Measurements from ENCODE around the gene UTY.
"Not testable (repeated sequence)": the region's sequence is repeated elsewhere in the genome, so short reads cannot be mapped to it uniquely, and the experiment has no call there.

The UTY gene

DNA sequence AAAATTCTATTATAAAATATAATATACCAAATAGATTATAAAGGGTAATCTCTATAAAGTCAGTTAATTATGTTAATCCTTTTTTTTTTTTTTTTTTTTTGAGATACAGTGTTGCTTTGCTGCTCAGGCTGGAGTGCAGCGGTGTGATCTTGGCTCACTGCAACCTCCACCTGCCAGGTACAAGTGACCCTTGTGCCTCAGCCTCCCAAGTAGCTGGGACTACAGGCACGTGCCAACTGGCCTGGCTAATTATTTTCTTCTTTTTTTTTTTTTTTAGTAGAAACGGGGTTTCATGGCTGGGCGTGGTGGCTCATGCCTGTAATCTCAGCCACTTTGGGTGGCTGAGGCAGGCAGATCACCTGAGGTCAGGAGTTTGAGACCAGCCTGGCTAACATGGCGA lies 141.9 kb downstream of the UTY start:
- no peak for DNase-seq
- intact Hi-C loops (cut with DNase I), result no loop called here

DNA sequence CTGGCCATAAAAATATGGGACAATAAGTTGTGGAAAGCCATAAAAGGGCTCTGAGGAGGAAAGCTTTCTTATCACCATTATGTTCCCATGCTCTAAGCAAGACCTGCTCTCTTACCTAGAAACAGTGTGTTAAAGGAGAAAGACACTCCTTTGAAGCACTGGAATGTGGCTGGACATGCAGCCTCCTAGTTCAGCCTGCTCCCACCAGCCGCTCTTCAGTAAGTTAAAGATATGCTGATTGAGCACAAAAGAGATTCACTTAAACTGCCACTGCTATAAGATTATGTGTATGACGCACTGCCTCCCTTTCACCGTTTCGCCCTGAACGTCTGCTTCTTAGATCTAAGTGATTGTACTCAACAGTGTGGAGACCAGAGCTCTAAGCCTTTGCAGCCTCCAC lies 146.0 kb downstream of the UTY start:
- DNase-seq, result no peak
- intact Hi-C loops (cut with DNase I), result no loop called here

DNA sequence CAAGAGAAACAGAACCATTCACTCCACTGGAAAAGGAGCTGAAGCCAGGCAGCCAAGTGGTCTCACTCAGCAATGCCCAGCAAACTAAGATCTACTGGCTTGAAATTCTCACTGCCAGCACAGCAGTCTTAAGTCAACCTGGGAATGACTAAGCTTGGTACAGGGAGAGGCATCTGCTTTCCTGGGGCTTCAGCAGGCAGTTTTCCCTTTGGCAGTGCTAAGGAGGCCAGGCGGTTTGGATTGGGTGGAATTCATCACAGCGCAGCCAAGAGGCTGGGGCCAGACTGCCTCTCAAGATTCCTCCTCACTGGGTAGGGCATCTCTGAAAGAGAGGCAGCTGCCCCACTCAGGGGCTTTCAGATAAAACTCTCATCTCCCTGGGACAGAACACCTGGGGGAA lies 149.2 kb downstream of the UTY start:
- intact Hi-C loops (cut with DNase I), result no loop called here

DNA sequence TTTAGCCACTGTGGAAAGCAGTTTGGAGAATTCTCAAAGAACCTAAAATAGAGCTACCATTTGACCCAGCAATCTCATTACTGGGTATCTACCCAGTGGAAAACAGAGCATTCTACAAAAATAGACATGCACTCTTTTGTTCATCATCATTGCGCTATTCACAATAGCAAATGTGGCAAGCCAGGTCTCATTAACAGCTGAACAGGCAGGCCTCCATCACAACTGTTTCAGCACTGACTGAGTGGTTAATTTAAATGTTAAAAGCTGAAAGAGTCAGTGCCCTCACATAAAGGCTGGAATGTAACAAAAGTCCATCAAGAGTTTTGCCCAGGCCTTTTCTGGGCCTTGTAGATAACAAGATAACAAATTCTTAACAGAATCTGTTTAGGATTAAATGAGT lies 166.9 kb downstream of the UTY start:
- no peak for DNase-seq
- intact Hi-C loops (cut with DNase I), result no loop called here

More for the DNA sequence above, 149.2 kb downstream of the UTY start:
- no peak for DNase-seq

DNA sequence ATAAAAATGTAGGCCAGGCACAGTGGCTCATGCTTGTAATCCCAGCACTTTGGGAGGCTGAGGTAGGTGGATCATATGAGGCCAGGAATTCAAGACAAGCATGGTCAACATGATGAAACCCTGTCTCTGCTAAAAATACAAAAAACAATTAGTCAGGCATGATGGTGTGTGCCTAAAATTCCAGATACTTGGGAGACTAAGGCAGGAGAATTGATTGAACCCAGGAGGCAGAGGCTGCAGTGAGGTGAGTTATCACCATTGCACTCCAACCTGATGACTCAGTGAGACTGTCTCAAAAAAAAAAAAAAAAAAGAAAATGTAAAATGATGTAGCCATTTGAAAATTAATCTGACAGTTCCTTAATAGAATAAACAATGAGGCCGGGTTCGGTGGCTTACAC lies 171.9 kb downstream of the UTY start:
- DNase-seq, result no peak
- intact Hi-C loops (cut with DNase I), result no loop called here

DNA sequence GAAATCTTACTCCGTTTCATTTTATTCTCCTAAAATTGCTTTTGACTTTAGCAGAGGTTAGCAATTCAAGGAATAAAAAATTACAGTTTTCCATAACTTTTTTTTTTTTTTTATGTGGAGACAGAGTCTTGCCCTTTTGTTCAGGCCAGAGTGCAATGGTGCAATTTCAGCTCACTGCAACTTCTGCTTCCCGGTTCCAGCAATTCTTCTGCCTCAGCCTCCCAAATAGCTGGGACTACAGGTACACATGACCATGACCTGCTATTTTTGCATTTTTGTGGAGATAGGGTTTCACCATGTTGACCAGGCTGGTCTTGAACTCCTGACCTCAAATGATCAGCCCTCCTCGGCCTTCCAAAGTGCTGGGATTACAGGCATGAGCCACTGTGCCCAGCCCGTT lies 179.0 kb downstream of the UTY start:
- no peak for DNase-seq
- intact Hi-C loops (cut with DNase I), result no loop called here

DNA sequence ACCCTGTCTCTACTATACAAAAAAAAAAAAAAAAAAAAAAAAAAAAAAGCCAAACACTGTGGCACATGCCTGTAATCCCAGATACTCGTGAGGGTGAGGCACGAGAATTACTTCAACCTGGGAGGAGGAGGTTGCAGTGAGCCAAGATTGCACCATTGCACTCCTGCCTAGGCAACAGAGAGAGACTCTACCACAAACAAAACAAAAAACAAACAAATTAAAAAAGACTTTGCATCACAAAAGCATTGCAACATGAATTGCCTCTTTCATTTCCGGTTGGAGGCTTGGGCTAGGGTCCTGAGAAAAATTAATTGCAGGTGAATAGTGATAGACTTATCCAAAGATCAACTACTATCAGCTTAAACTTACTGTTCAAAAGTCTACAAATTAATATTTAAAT lies 180.4 kb downstream of the UTY start:
- no peak for DNase-seq
- intact Hi-C loops (cut with DNase I), result no loop called here

DNA sequence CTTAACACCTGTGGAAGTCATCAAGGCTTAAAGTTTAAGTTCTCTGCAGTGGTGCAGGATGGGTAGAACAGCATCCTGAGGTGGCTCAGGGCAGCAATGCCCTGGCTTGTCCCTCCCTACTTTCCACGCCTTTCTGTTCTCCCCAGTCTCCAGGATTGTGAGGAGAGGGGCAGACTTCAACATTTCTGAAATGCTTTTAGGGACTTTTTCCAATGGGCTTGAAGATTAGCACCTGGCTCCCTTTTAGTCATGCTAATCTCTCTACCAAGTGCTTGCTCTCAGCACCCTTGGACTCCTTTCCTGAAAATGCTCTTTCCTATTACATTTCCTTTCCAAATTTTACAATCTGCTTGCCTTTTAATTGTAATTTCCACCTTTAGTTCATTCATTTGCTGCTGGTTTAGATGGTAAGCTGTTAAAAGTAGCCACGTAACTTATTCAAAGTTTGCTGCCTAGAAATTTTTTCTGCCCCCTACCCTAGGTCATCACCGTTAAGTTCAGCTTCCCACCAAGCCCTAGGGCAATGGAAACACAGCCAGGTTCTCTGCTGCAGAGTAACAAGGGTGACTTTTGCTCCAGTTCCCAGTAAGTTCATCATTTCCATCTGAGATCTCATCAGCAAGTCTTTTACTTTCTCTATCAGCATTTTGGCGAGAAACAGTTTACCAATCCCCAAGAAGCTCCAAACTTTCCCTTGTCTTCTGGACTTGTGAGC lies 183.5 kb downstream of the UTY start:
- intact Hi-C loops (cut with DNase I), result no loop called here
- DNase-seq, result no peak

DNA sequence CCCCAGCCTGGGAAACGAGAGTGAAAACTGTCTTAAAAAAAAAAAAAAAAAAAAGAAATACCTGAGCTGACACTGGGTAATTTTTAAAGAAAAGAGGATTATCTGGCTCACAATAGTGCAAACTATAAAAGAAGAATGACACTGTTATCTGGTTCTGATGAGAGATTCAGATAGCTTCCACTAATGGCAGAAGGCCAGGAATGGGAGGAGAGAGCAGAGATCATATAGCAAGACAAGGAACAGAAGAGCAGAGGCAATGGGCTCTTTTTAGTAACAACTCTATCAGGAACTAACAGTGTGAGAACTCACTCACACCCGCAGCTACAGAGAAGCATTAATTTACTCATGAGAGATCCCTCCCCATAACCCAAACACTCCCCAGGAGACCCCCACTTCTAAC lies 184.8 kb downstream of the UTY start:
- peak in 3 of 42 donors; percentile 3 to 42 (median 9) for DNase-seq
- intact Hi-C loops (cut with DNase I), result no loop called here

DNA sequence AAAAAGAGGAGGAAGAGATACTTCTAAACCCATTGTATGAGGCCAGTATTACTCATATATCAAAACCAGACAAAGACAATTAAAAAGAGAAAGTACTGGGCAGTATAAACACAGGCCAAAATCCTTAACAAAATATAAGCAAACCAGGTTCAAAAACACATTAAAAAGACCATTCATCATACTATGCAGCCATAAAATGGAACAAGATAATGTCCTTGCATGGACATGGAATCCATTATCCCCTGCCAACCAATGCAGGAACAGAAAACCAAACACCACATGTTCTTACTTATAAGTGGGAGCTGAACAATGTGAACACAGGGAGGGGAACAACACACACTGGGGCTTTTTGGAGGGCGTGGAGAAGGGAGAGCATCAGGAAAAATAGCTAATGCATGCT lies 188.6 kb downstream of the UTY start:
- intact Hi-C loops (cut with DNase I), result no loop called here
- DNase-seq, result no peak

DNA sequence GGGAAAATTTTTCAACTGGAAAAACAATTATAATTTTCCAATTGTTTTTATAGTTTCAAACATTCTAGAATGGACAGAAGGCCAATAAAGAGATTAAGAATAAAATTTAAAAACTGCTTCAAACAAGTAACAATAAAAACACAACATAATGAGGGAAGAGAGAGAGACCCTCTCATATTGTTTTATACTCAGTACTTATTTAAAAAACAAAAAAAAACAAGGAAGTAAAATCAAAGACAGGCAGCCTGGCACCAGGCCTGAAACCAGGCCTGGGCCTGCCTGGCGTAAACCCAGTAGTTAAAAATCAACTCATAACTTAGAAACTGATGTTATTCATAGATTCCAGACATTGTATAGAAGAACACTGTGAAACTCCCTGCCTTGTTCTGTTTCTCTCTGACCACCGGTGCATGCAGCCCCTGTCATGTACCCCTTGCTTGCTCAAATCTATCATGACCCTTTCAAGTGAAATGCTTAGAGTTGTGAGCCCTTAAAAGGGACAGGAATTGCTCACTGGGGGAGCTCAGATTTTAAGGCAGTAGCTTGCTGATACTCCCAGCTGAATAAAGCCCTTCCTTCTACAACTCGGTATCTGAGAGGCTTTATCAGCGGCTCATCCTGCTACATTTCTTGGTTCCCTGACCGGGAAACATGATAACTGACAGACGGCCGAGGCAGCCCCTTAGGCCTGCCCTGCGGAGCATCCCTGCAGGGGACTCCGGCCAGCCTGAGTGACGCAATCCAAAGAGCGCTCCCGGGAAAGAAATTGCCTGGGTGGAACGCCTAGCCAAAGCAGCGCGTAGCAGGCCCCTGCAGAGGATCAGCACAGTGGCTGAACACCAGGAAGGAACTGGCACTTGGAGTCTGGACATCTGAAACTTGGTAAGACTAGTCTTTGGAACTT lies 197.4 kb downstream of the UTY start:
- DNase-seq, result peak in 6 of 42 donors; percentile 1 to 46 (median 13)
- intact Hi-C loops (cut with DNase I), result not testable (repeated sequence)

DNA sequence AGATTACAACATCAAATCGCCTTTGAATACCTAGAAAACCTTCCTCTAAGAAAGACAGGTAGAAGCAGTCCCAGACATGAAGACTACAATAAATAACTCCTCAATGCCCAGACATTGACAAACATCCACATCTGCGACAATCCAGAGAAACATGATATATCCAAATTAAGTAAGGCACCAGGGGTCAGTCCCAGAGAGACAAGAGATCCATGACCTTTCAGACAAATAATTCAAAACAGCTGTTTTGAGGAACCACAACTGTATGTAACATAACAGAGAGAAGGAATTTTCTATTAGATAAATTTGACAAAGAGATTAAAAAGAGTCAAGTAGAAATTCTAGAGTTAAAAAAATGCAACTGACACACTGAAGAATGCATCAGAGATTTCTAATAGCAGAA lies 200.3 kb downstream of the UTY start:
- intact Hi-C loops (cut with DNase I), result no loop called here
- DNase-seq, result no peak

DNA sequence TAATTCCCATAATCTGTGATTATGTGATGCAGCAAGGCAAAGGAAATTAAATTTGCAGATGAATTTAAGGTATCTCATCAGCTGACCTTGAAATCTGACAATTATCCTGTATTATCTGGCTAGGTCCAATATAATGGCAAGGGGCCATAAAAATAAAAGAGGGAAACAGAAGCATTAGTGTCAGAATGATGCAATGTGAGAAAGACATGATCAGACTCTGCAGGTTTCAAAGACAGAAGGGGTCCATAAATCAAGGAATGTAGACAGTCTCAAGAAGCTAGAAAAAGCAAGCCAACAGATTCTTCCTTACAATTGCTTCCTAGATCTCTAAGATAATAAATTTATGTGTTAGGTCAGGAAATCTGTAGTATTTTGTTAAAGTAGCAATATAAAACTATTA lies 208.1 kb downstream of the UTY start:
- intact Hi-C loops (cut with DNase I), result no loop called here
- DNase-seq, result no peak

DNA sequence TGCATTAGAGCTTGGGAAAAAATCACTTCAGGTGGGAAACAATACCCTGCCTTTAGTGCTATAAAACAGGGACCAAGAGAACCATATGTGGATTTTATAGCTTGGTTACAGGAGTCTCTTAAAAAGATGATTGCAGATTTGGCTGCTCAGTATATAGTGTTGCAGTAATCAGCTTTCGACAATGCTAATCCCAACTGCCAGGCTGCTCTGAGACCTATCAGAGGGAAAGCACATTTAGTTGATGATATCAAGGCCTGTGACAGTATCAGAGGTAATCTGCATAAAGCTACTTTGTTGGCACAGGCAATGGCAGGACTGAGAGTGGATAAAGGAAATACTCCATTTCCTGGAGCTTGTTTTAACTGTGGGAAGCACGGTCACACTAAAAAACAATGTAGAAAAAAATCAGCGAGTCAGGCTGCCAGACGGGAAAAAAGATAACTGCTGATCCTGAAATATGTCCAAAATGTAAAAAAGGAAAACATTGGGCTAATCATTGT lies 225.8 kb downstream of the UTY start:
- DNase-seq; intact Hi-C loops (cut with DNase I): not testable (repeated sequence)

DNA sequence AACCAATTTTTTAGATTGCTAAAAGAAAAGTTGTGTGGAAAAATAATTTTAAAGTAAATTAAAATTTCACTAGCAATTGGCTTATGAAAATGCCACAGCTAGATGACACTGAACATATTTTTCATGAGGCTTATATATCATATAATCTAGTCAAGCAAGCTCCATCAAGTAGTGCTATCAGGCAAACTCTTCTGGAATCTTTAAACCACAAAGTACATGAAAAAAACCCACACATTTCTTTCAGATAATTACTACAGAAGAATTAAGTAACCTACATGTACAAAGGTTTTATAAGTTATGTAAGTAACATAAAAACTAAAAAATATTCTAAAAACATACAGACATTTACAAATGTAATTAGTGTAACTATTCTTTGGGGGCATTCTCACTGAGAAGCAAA lies 229.4 kb downstream of the UTY start:
- intact Hi-C loops (cut with DNase I), result no loop called here
- no peak for DNase-seq

DNA sequence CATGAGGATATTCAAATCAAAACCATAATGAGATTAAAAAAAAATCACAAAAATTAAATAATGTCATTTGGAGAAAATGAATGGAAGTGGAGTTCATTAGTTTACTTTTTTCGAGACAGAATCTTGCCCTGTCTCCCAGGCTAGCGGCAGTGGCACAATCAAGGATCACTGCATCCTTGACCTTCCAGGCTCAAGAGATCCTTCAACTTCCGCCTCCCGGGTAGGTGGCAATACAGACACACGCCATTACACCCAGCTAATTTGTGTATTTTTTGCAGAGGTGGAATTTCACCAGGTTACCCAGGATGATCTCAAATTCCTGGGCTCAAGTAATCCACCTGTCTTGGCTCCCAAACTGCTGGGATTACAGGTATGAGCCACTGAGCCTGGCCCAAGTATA lies 236.1 kb downstream of the UTY start:
- no peak for DNase-seq
- intact Hi-C loops (cut with DNase I), result no loop called here

DNA sequence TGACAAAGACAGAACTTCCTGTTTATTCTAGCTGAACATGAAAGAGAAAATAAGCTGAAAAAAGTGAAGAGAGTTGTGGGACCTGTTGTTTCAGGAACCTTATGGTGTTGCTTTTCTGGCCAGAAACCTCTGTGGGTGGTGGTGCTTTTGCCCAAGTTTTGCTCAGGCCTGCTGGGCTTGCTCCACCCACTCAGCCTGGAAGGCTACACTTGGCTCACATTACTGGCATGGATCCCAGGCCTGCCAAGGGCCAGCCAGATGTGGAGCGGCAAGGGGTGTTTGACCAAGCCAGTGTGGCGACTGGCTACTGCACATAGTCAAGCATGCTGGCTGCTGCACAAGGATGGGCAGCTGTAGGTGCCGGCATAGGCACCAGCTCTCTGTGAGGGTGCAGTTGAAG lies 245.9 kb downstream of the UTY start:
- DNase-seq, result peak in 14 of 42 donors; percentile 5 to 74 (median 46)
- intact Hi-C loops (cut with DNase I), result no loop called here

DNA sequence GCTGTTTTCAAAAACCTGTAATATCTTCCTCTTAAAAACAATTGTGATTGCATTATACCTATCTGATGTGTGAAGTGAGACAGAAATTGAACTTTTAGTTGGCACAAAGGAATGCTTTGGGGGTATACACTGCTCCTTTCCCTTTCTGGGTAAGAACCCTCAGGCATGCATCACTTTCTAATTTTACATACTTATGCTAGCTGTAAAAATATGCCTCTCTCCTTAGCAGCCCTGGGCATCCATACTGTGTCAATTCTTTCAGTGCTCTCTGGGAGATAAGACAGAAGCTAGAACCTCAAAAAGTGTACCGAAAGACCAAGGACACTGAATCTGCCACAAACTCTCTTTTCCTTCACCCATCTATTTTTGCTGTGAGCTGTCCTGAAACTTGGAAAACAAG lies 246.7 kb downstream of the UTY start:
- intact Hi-C loops (cut with DNase I), result no loop called here
- DNase-seq, result no peak

DNA sequence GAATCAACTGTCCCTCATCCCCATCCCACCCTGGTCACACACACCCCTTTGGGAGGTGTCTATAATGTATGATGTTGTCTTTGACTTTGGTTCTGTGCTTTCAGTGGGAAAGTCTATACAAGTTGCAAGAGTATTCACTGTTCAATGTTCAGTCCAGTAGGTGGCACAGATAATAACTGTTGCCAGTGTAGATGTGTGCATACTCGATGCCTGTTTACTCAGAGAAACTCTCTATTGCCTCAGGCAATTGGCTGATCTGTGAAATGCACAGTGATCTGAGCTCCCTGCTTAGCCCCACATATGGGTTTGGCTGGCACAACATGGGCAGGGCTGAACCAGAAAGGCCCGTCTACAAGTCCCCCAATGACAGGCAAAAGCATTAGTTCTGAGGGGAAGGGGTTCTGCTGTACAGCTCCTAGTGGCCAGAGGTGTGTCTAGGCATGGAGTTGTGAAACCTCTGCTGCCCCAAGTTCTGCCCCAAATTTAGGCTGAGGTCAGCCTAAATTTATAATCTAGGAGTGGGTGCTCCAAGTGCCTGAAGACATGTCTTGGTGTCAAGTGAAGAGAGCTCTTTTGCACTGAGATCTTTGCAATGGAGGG lies 252.4 kb downstream of the UTY start:
- intact Hi-C loops (cut with DNase I), result no loop called here
- no peak for DNase-seq

DNA sequence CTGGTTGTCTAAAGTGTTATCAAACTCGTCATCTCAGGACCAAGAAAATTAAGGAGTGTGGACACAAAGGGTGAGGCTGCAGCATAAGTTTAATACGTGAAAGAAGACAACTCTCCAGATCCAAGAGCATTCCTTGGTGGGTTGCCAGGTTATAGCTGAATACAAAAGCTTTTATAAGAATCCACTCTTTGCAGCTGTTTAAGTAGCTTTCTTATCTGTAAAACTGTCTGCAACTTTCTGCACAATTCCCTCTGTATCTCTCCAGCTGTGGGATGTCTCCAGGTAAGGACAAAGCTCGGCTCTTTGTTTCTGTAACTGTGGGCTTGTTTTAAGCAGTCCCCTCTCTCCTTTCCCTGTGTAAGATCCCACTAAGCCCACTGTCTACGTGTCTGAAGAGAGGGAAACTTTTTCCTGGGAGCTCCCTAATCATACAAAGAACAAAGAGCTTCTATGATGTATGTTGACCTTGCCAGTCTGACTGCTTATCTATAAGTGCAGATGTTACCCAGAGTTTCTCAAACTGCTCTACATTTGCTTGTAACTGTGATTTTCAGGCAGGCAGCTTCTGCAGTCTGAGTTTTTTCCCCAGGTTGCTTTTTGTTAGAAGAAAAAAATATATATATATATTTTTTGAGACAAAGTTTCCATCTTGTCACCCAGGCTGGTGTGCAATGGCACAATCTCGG lies 268.7 kb downstream of the UTY start:
- intact Hi-C loops (cut with DNase I), result no loop called here
- no peak for DNase-seq
